Measurements from ENCODE around the gene XRCC2.

XRCC2 gene

GRCh38 chr7:152608656-152609055 lies 67.3 kb downstream of the XRCC2 start:
- DNase-seq (ENCODE audit: low read depth): no peak

GRCh38 chr7:152608208-152608607 lies 67.7 kb downstream of the XRCC2 start:
- no peak for DNase-seq (ENCODE audit: low read depth)

GRCh38 chr7:152607007-152607406 lies 68.9 kb downstream of the XRCC2 start:
- no peak for DNase-seq (ENCODE audit: low read depth)

- no peak for DNase-seq (ENCODE audit: low read depth)
Observed at GRCh38 chr7:152602962-152603361, 73.0 kb downstream of the XRCC2 start.

GRCh38 chr7:152601305-152601798 lies 74.6 kb downstream of the XRCC2 start:
- DNase-seq (ENCODE audit: low read depth): no peak

GRCh38 chr7:152600266-152600665 lies 75.7 kb downstream of the XRCC2 start:
- no peak for DNase-seq (ENCODE audit: low read depth)

- DNase-seq (ENCODE audit: low read depth): no peak
Observed at GRCh38 chr7:152597507-152597906, 78.4 kb downstream of the XRCC2 start.

GRCh38 chr7:152596824-152597223 lies 79.1 kb downstream of the XRCC2 start:
- no peak for DNase-seq (ENCODE audit: low read depth)

Measured in activated T-helper 1 cell treated with Interleukin-2 at 50 U/mL for 16 hours (primary cell).